SW480 (cell line): ENCODE measurements around the gene SH3PXD2A.
"Not testable (repeated sequence)": the region's sequence is repeated elsewhere in the genome, so short reads cannot be mapped to it uniquely, and the experiment has no call there.

Experiments
- DNase-seq: peaks from one replicate; pipeline ENCODE4 v3.0.0-alpha.2; 2016; ENCODE audit warnings: low spot score

Gene SH3PXD2A

DNA sequence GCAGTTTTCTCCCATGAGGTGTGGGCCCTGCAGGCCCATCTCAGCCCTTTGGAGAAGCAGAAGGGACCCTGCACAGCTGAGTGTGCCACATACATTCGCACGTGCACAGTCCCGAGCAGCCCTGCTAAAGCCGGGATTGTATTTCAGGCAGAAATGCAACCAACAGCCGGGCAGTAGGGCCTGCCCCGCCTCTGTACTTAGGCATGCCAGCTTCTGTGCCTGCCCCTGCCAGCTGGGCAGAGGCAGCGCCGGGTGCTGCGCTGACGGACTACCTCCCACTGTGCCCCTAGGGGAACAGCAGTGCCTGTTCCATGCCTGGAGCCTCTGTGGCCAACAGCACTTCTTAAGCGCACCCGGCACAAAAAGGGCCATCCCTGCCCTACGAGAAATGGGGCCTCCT, 191.6 kb downstream of the SH3PXD2A start:
- DNase-seq, result no peak

- no peak for DNase-seq
Observed at GRCh38 chr10:103663236-103663635, 192.1 kb downstream of the SH3PXD2A start.

DNA sequence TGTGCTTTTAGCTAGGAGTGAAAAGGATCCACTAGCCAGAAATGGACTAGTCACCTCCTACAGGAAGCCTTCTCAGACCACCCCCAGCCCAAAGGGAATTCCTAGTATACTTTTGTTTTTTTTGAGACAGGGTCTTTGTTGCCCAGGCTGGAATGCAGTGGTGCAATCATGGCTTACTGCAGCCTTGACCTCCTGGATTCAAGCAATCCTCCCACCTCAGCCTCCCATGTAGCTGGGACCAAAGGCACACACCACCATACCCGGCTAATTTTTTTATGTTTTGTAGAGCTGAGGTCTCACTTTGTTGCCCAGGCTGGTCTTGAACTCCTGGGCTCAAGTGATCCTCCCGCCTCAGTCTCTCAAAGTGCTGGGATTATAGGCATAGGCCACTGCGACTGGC, 192.7 kb downstream of the SH3PXD2A start:
- DNase-seq, result not testable (repeated sequence)

GRCh38 chr10:103661198-103661950, 194.0 kb downstream of the SH3PXD2A start:
- DNase-seq, result no peak

DNA sequence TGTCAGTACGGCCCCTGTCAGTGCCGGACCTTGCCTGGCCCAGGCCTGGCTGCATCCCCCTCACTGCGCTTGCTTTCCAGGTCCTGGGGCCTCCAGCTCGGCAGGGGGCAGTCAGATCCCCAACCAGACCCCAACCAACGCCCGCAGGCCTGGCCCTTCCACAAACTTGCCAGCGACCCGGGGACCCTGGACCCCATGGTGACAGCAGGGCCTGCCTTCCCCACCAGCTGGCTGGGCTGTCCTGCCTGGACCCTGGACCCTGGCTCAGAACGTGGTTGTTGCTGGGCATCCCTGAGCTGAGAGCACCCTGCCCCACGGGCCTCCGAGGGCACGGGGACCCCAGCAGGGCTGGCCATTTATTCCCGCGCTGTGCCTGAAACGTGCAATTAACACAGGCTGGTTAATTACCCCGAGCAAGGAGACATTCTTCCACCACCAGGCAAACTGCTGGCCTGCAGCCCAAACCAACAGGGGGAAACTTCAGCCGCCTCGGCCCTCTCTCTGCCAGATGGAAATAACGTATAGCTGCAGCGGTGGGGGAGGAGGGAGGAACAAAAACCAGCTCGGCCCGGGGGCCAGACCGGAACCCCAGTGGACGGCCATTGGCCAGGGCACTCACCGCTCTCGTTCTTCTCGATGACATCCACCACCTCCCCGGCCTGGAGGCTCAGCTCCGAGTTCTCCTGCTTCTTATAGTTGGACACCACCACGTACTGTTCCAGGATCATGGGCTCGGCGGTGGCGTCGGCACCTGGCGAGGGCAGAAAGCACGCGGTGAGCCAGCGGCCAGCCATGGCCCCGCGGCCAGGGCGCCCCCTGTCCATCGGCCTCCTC, 194.8 kb downstream of the SH3PXD2A start:
- no peak for DNase-seq

- peak; percentile 36 for DNase-seq
Observed at GRCh38 chr10:103659674-103660363, 195.6 kb downstream of the SH3PXD2A start.

DNA sequence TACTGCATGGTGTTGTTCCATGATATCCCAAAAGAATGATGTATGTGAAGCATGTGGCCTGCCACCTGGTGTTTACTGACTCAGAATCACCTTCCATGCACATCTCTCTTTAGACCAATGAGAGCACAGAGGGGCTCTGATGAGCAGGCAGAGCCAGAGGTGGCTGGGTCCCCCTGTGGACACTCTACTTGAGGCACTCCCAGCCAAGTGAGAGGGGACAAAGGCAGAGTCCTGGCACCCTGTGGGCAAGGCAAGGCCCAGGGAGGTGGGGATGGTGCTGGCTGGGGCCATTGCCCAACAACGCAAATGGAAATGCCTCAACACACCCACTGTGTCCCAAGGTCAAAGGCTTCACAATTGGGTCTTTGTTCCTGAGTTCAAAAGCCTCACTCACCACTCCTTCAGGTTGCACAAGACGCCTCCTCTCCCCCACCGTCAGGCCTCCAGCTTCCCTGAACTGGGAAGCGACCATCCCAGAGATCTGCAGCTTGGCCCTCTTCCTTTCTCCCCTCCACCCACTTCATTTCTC, 197.3 kb downstream of the SH3PXD2A start:
- DNase-seq, result peak; percentile 35

DNA sequence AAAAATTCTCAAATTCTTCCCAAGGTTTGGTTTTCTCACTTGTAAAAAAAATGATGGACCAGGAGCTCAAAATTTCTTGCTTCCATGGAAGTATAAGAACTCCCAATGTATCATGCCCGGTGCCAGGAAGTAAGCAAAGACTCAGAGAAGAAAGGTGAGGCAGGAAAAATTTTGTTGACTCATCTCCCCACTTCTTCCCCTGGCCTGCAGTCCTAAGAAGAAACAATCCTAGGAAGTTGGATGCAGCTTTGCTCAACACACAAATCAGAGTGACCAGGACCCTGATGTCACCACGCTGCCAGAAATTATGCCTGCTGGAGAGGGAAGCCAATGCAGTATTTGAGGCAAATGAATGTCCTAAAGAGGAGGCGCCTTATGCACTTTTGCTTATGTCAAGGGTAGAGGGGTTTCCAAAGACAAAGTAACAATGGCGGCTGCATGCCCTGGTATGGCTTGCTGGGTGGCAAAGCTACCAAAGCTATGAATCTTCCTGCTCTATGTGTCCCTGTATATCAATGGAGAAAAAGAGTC, 198.2 kb downstream of the SH3PXD2A start:
- DNase-seq, result no peak

- DNase-seq, result no peak
Observed at GRCh38 chr10:103654925-103655324, 200.5 kb downstream of the SH3PXD2A start.

GRCh38 chr10:103653581-103654037, 201.8 kb downstream of the SH3PXD2A start:
- DNase-seq, result no peak

DNA sequence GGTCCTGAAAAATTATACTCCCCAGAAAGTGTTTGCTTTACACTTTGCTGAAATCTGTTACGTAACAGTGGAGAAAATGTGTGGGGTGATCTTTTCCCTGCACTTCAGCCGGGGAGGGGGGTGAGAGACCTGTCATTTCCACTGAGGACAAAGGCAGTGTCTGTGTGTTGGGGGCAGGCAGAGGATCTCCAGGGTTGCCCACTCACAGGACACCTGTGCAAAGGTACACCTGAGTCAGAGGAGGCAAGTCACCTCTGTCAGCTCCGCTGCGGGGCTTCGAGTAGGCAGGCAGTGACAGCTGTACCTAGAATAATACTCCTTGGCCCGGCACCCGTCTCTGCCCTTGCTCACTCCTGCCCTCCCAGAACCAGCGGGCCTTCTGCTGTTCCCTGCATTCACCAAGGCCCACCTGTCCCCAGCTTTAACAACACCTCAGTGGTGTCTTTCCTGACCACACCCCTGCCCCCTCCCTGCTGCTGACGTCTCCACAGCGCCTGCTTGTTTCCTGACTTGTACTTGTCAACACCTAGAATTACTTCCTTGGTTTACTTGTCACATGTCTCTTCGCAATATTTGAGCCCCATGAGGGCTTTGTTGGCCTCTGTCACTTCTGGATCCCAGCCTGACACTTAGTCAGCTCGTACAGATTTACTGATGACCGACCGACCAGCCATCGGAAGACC, 202.6 kb downstream of the SH3PXD2A start:
- DNase-seq, result no peak

DNA sequence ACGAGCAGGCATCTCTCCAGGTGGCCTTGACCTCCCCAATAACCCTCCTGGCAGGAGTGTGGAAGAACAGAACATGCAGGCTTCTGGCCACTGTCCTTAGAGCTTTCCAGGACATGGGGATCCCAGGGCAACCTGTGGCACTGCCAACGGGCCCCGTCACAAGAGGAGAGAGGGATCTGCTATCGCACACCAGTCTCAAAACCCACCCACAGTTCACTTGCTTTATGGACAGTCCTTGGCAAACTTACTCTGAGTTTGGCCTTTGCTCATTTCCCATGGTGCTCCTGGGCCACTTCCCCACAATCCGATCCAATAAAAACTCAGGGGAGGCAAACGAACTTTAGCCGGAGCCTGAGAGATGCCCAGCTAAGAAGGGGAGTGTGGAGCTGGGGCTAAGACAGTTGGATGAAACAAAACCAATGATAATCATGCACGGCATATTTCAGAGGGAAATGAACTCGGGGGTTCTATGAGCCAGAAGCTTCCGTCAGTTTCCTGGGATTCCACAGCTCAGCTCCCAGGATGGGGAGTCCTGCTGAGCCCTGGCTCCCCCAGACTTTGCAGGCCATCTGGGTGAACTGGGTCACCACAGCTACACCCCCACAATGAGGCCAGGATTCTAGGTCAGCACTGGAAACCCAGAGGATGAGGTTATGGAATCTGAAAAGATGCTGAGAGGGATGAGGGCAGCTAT, 203.4 kb downstream of the SH3PXD2A start:
- DNase-seq, result no peak

DNA sequence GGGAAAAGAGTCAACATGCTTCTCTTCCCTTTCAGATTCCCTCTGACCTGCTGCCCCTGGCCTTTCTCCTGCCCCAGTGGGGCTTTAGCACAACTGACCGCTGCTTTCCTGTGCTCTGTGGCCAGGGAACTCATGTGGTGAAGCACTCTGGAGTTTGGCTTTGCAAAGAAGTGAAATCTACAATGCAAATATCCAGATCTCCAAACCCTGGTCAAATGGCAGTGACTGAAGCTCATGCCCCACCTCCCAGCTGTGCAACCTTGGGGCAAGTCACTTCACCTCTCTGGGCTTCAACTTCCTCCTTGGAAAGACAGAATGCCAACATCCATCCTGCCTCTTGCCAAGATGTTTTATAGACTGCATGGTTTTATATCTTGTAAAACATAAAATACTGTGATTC, 204.0 kb downstream of the SH3PXD2A start:
- no peak for DNase-seq

DNA sequence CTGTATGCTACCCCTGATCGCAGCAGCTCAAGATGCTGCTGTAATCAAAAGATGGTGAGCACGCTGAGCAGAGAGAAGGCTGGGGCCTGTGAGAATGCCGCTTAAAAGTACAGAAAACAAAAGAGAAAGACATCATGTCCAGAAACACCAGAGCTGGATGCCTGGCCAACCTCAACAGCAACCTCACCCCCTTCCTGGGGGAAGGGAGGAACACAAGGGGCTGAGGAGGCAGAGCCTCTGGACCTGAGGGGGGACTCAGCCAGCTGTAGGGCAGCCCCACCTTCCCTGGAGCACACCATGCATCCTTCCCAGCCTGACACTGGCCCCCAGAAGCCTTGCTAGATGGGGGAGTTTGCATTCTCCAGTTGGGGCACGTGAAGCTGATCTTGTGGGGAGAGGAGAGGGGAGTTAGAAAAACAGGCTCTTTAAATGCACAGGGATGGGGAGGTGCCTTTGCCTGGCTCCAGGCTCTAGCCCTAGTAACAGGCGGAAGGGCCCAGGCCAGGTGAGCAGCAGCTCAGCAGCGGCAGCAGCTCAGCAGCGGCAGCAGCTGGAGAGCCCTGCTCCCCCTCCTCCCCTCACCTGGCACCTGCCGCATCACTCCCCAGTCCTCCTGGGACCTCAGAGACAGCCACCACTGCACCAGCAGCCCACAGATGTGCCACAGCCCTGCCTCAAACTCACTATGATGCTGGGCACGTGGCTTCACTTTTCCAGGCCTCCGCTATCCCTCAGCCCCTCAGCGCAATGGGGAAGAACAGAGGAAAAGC, 205.5 kb downstream of the SH3PXD2A start:
- DNase-seq, result no peak

DNA sequence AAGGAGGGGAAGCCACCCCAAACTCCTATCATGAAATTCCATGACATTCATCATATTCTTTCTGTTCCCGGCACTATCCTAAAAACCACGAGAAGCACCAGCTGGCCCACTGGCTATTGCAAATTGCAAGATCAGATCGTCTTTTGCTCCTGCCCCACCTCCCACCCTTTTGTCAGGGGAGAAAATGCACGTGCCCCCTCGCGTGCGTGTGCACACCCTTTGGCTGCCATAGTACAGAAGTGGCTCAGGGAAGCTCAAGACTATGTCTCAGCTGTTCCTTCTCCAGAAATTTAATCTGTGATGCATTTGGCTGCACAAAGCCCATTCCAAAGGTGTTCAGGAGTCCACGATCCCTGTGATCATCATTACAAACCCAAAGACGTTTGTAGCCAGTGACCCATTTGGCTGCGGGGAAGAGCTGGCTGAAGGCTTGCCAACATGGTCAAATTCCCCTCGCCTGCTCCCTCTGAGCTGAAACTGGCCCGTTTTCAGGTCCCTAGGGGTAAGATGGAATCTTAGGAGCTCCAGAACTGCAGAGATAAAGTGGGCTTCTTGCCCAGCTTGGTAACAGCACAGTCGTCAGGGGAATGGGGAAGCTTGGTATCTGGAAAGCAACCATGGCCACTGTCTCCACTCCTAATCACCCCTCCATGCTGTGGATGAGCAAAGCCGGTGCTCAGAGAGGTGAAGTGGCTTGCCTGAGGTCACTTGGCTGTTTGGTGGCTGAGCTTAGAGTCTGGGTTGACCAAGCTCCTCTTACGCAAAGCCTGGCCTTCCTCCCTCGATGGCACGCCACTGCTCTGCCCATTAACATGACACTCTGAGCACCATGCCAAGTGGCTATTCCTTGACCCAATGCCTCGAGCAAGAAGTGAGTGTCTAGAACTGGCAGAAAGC, 206.5 kb downstream of the SH3PXD2A start:
- no peak for DNase-seq

- DNase-seq, result no peak
Observed at GRCh38 chr10:103648251-103648635, 207.1 kb downstream of the SH3PXD2A start.

DNA sequence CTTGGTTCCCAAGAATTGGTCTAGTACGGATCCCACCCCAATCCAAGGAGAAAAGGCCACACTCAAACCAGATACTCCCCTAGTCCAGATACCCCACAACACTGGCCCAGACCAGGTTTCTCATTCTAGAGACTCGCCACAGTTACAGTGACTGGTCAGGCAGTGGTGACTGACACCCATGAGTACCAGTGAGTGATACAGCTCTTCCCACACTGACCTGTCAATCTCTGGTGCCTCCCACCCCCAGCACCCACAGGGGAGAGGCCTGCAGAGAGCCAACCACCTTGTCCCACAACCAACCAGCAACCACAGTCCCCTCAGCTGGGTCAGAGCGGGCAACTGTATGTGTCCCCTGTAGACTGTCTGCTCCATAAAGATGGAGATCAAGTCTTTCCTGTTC, 209.1 kb downstream of the SH3PXD2A start:
- DNase-seq, result no peak

GRCh38 chr10:103645141-103646054, 210.0 kb downstream of the SH3PXD2A start:
- peak; percentile 50 for DNase-seq
